ENCODE measurements around the gene CLEC17A. TPM values are rescaled to one million over a fixed set of nuclear protein-coding genes. Genes with fewer than 3 reads are reported as not detected.
A peak's percentile ranks its signal among the peaks of the same experiment; 100 is the strongest.

CLEC17A gene
- total RNA-seq (2022) (not detected in 2 replicates), Bru-seq, nascent RNA (not detected), BruChase-seq, experiment 1, labeled RNA remaining after a 6-hour chase (percentile 4 among the genes with signal in this experiment), BruChase-seq, experiment 2, labeled RNA remaining after a 2-hour chase (percentile 6 among the genes with signal in this experiment)
- long read RNA-seq, result 0 reads

- Mint-ChIP-seq H3K4me1 (ENCODE audit: insufficient read depth, unreplicated experiment) (no peaks in the 10 kb centered on the region), H3K27ac (ENCODE audit: low read depth, unreplicated experiment) (no peak within 1 kb of the TSS), H3K27me3 (ENCODE audit: insufficient read depth, unreplicated experiment) (no peaks in the 10 kb centered on the region), H3K9me3 (ENCODE audit: unreplicated experiment) (no peaks in the 10 kb centered on the region), H3K4me3 (ENCODE audit: unreplicated experiment) (no peak within 1 kb of the TSS), H3K36me3 (ENCODE audit: insufficient read depth, unreplicated experiment) (no peaks in the 10 kb centered on the region)
- no peak for TF ChIP-seq CTCF (IDR thresholded peaks at IDR 0.05; ENCODE audit: unreplicated experiment)
- intact Hi-C loops (cut with micrococcal nuclease), result no loop called here
- no TSS peak for BruUV-seq (replicated peaks)
- ChIA-PET CTCF (no interaction called here), POLR2A (no interaction called here)
- no peak for DNase-seq (ENCODE audit: unreplicated experiment)
Measured at GRCh38 chr19:14582894-14583340, at the start of gene CLEC17A. CLEC17A (plus strand) TSS chr19:14583084; CDS start chr19:14583161, 77 bp downstream.

GRCh38 chr19:14533450-14533849, 49.4 kb upstream of the CLEC17A start:
- ChIA-PET CTCF (interaction anchor here (0.6 to 1.3 kb wide), 3 partner anchors 40 to 185 kb away, joined by 4 to 5 read pairs (median 4); no protein-coding TSS in a partner anchor), POLR2A (interaction anchor here (0.7 to 2.1 kb wide), 2 partner anchors 15 to 292 kb away, joined by 3 to 11 read pairs; partner anchors contain the start of gene DNAJB1)
- peaks cover 11% of the 10 kb centered on the region for H3K36me3 Mint-ChIP-seq (ENCODE audit: insufficient read depth, unreplicated experiment)
- intact Hi-C loops (cut with micrococcal nuclease), result no loop called here
- no TSS peak for BruUV-seq (replicated peaks)
- H3K27ac Mint-ChIP-seq (ENCODE audit: low read depth, unreplicated experiment), result no peak overlapping the region
- no peak for DNase-seq (ENCODE audit: unreplicated experiment)
- no peak for TF ChIP-seq CTCF (IDR thresholded peaks at IDR 0.05; ENCODE audit: unreplicated experiment)
- H3K27me3 Mint-ChIP-seq (ENCODE audit: insufficient read depth, unreplicated experiment), result no peaks in the 10 kb centered on the region
- H3K4me3 Mint-ChIP-seq (ENCODE audit: unreplicated experiment), result no peak overlapping the region
- no peaks in the 10 kb centered on the region for H3K9me3 Mint-ChIP-seq (ENCODE audit: unreplicated experiment)
- peaks cover 6% of the 10 kb centered on the region for H3K4me1 Mint-ChIP-seq (ENCODE audit: insufficient read depth, unreplicated experiment)

GRCh38 chr19:14536926-14537692, 45.8 kb upstream of the CLEC17A start:
- H3K4me1 Mint-ChIP-seq (ENCODE audit: insufficient read depth, unreplicated experiment), result no peaks in the 10 kb centered on the region
- POLR2A ChIA-PET, result interaction anchor here (0.6 to 2.2 kb wide), 4 partner anchors 16 to 30 kb away, joined by 3 to 12 read pairs (median 3); partner anchors contain the start of gene DNAJB1
- peak; percentile 93 for DNase-seq (ENCODE audit: unreplicated experiment)
- H3K9me3 Mint-ChIP-seq (ENCODE audit: unreplicated experiment), result no peaks in the 10 kb centered on the region
- BruUV-seq (replicated peaks), result no TSS peak
- peaks cover 12% of the 10 kb centered on the region for H3K36me3 Mint-ChIP-seq (ENCODE audit: insufficient read depth, unreplicated experiment)
- no peak for TF ChIP-seq CTCF (IDR thresholded peaks at IDR 0.05; ENCODE audit: unreplicated experiment)
- peak overlapping the region; percentile 33 for H3K4me3 Mint-ChIP-seq (ENCODE audit: unreplicated experiment)
- H3K27ac Mint-ChIP-seq (ENCODE audit: low read depth, unreplicated experiment), result no peak overlapping the region
- H3K27me3 Mint-ChIP-seq (ENCODE audit: insufficient read depth, unreplicated experiment), result no peaks in the 10 kb centered on the region
- CTCF ChIA-PET, result interaction anchor here (0.6 to 3.3 kb wide), 3 partner anchors 14 to 1667 kb away, joined by 3 to 20 read pairs (median 3); no protein-coding TSS in a partner anchor
- intact Hi-C loops (cut with micrococcal nuclease), result no loop called here
